Esophagus squamous epithelium (tissue), 5 donors: Measurements from ENCODE around the gene SMIM5. TPM values are rescaled to one million over a fixed set of nuclear protein-coding genes. Genes with fewer than 3 reads are reported as not detected.

Source experiments
- DNase-seq: peaks from one replicate; lab custom pipeline; 2025; lab: John Stamatoyannopoulos, UW
- H3K27ac ChIP-seq, 4 donors: fragments of 200-600 bp; sonication (generic); one replicate each; pipeline ENCODE4 v1.5.1; 2016 to 2019; ENCODE audit warnings: mild to moderate bottlenecking in 1 of 4
- H3K27me3 ChIP-seq, 4 donors: fragments of 200-600 bp; sonication (generic); 1 replicate in 3 of 4; 2 replicates in 1 of 4; pipeline versions ENCODE4 v1.5.1 to v1.6.0; 2017 to 2021; ENCODE audit warnings: antibody characterized with exemption in 1 of 4
- H3K36me3 ChIP-seq, 3 donors: fragments of 200-600 bp; sonication (generic); one replicate each; pipeline ENCODE4 v1.5.1; 2016 to 2019
- H3K4me1 ChIP-seq, 3 donors: fragments of 200-600 bp; sonication (generic); one replicate each; pipeline ENCODE4 v1.5.1; 2017 to 2019
- H3K4me3 ChIP-seq, 4 donors: fragments of 200-600 bp; sonication (generic); 1 replicate in 3 of 4; 2 replicates in 1 of 4; pipeline ENCODE4 v1.5.1; 2016 to 2019; ENCODE audit warnings: mild to moderate bottlenecking in 2 of 4, moderate library complexity in 1 of 4
- H3K9me3 ChIP-seq, 3 donors: fragments of 200-600 bp; sonication (generic); one replicate each; pipeline ENCODE4 v1.5.1; 2016 to 2019
- CTCF ChIP-seq, 6 experiments: fragments of 450-650 bp in 4 of 6; fragments of 200-600 bp in 2 of 6; sonication (generic) in 2 of 6; IDR thresholded peaks; one replicate each; pipeline ENCODE4 v1.5.1; 2016 to 2019; ENCODE audit warnings: antibody characterized with exemption in 6 of 6, mild to moderate bottlenecking in 4 of 6, moderate library complexity in 4 of 6
- POLR2A ChIP-seq, 4 donors: fragments of 450-650 bp; IDR thresholded peaks; one replicate each; pipeline ENCODE4 v1.6.1; 2017; ENCODE audit warnings: antibody characterized with exemption in 4 of 4, mild to moderate bottlenecking in 4 of 4, moderate library complexity in 3 of 4
- WGBS, 2 donors: methylation state at CpG; one replicate each; pipeline ENCODE4 v1.1.5; 2018; 5-methylcytosine and 5-hydroxymethylcytosine counted together
- intact Hi-C: fragments of 100-400 bp; cut with DNase I; formaldehyde crosslinking; loops from one replicate; pipeline ENCODE4 v1.15.0; 2022
- total RNA-seq, 4 donors: library from RNA; depleted of rRNA; stranded (reverse); fragments of >200 nt; gene quantifications; one replicate each; pipeline ENCODE4 v1.1.0, GENCODE V29; 2016
- donor health status: DM: yes; HTN: yes; CAD: no.

The SMIM5 gene
- total RNA-seq, 4 donors from 2014 or later = 7.4 to 16.8 (median 8.6) TPM

- Histone ChIP-seq H3K4me1 (no peaks in the 10 kb centered on the region), H3K27ac (no peak overlapping the region), H3K9me3 (no peaks in the 10 kb centered on the region), H3K36me3 (peaks cover 3 to 86% (median 8%) of the 10 kb centered on the region in 3 donors), H3K4me3 (no peak overlapping the region), H3K27me3 (no peaks in the 10 kb centered on the region)
- TF ChIP-seq CTCF (IDR thresholded peaks at IDR 0.05) (no peak), POLR2A (IDR thresholded peaks at IDR 0.05) (no peak)
- 81 to 90% methylated on average over 4 to 6 of the region's 23 CpGs for WGBS, 2 donors
- intact Hi-C loops = no loop called here
- DNase-seq = no peak
Measured at GRCh38 chr17:75624714-75625345, 8.4 kb upstream of the SMIM5 start.

- no peaks in the 10 kb centered on the region for H3K4me1 ChIP-seq
- H3K4me3 ChIP-seq = no peak overlapping the region
- no peaks in the 10 kb centered on the region for H3K27me3 ChIP-seq
- 75% methylated on average over 4 of the region's 15 CpGs; no CpG with 5 or more reads in 1 of the 2 donors for WGBS, 2 donors
- DNase-seq = no peak
- intact Hi-C loops = no loop called here
- no peaks in the 10 kb centered on the region for H3K9me3 ChIP-seq
- no peak overlapping the region for H3K27ac ChIP-seq
- peaks cover 6 to 86% (median 8%) of the 10 kb centered on the region in 3 donors for H3K36me3 ChIP-seq
- TF ChIP-seq POLR2A (IDR thresholded peaks at IDR 0.05) (no peak), CTCF (IDR thresholded peaks at IDR 0.05) (peak in 5 of 6 experiments; percentile 10 to 55 (median 30))
Measured at GRCh38 chr17:75625813-75626486, 7.3 kb upstream of the SMIM5 start.

GRCh38 chr17:75626496-75627038 lies 6.7 kb upstream of the SMIM5 start:
- no peaks in the 10 kb centered on the region for H3K4me1 ChIP-seq
- 60 to 79% methylated on average over 1 to 4 of the region's 11 CpGs for WGBS, 2 donors
- no peaks in the 10 kb centered on the region for H3K9me3 ChIP-seq
- no peaks in the 10 kb centered on the region for H3K27me3 ChIP-seq
- TF ChIP-seq CTCF (IDR thresholded peaks at IDR 0.05) (no peak), POLR2A (IDR thresholded peaks at IDR 0.05) (no peak)
- intact Hi-C loops = no loop called here
- peaks cover 6 to 86% (median 8%) of the 10 kb centered on the region in 3 donors for H3K36me3 ChIP-seq
- no peak for DNase-seq
- H3K4me3 ChIP-seq = no peak overlapping the region
- H3K27ac ChIP-seq = no peak overlapping the region

GRCh38 chr17:75627094-75627493 lies 6.1 kb upstream of the SMIM5 start:
- no peak overlapping the region for H3K4me3 ChIP-seq
- WGBS, 2 donors = 89 to 100% methylated on average over 5 to 10 of the region's 10 CpGs
- DNase-seq = no peak
- TF ChIP-seq CTCF (IDR thresholded peaks at IDR 0.05) (no peak), POLR2A (IDR thresholded peaks at IDR 0.05) (no peak)
- no peaks in the 10 kb centered on the region for H3K4me1 ChIP-seq
- no peaks in the 10 kb centered on the region for H3K27me3 ChIP-seq
- no peak overlapping the region for H3K27ac ChIP-seq
- intact Hi-C loops = no loop called here
- no peaks in the 10 kb centered on the region for H3K9me3 ChIP-seq
- H3K36me3 ChIP-seq = peaks cover 6 to 87% (median 8%) of the 10 kb centered on the region in 3 donors

GRCh38 chr17:75628425-75628824 lies 4.8 kb upstream of the SMIM5 start:
- DNase-seq = no peak
- Histone ChIP-seq H3K27ac (no peak overlapping the region), H3K27me3 (no peaks in the 10 kb centered on the region), H3K4me3 (no peak overlapping the region), H3K9me3 (no peaks in the 10 kb centered on the region), H3K4me1 (peaks cover 5 to 12% (median 10%) of the 10 kb centered on the region in 3 donors), H3K36me3 (peaks cover 6 to 90% (median 8%) of the 10 kb centered on the region in 3 donors)
- TF ChIP-seq POLR2A (IDR thresholded peaks at IDR 0.05) (no peak), CTCF (IDR thresholded peaks at IDR 0.05) (no peak)
- intact Hi-C loops = no loop called here
- 100% methylated on average over 2 of the region's 6 CpGs; no CpG with 5 or more reads in 1 of the 2 donors for WGBS, 2 donors
